DOHH2 (cell line): Measurements from ENCODE around the gene PRCP.

Experiments
- H3F3A ChIP-seq: fragments of 200-600 bp; sonication (generic), shearing (Covaris generic); 2 replicates; pipeline ENCODE4 v1.6.0; 2016; ENCODE audit warnings: antibody characterized with exemption, mild to moderate bottlenecking; ENCODE audit not compliant: control insufficient read depth, insufficient read depth
- H3K27ac ChIP-seq: fragments of 200-600 bp; sonication (generic); 2 replicates; pipeline ENCODE4 v1.5.1; 2014; ENCODE audit warnings: low read depth, mild to moderate bottlenecking, low read length, moderate library complexity
- H3K27me3 ChIP-seq: fragments of 200-600 bp; sonication (generic); 2 replicates; pipeline ENCODE4 v1.6.1; 2014; ENCODE audit warnings: mild to moderate bottlenecking, low read length, mixed read lengths; ENCODE audit not compliant: control insufficient read depth
- H3K36me3 ChIP-seq: fragments of 200-600 bp; sonication (generic); 2 replicates; pipeline ENCODE4 v1.6.1; 2014; ENCODE audit warnings: mild to moderate bottlenecking, low read length, moderate library complexity, mixed read lengths; ENCODE audit not compliant: control insufficient read depth
- H3K4me1 ChIP-seq: fragments of 200-600 bp; sonication (generic); 2 replicates; pipeline ENCODE4 v1.6.1; 2014; ENCODE audit warnings: mild to moderate bottlenecking, low read length, mixed read lengths; ENCODE audit not compliant: control insufficient read depth
- H3K4me2 ChIP-seq: fragments of 200-600 bp; sonication (generic); 2 replicates; pipeline ENCODE4 v1.6.0; 2014; ENCODE audit warnings: mild to moderate bottlenecking, low read length, moderate library complexity
- H3K4me3 ChIP-seq: fragments of 200-600 bp; sonication (generic); 2 replicates; pipeline ENCODE4 v1.5.1; 2014; ENCODE audit warnings: mild to moderate bottlenecking, low read length, mixed read lengths
- H3K79me2 ChIP-seq: fragments of 200-600 bp; sonication (generic); 2 replicates; pipeline ENCODE4 v1.6.1; 2014; ENCODE audit warnings: mild to moderate bottlenecking, low read length, mixed read lengths; ENCODE audit not compliant: control insufficient read depth
- H3K9me2 ChIP-seq: fragments of 200-600 bp; sonication (generic); replicated peaks from 2 replicates; pipeline ENCODE4 v1.6.1; 2014; ENCODE audit warnings: mild to moderate bottlenecking, low read length, mixed read lengths; ENCODE audit not compliant: control insufficient read depth
- H3K9me3 ChIP-seq: fragments of 200-600 bp; sonication (generic); 2 replicates; pipeline ENCODE4 v1.6.1; 2014; ENCODE audit warnings: antibody characterized with exemption, low read length, mixed read lengths; ENCODE audit not compliant: control insufficient read depth, insufficient read depth
- H4K20me1 ChIP-seq: fragments of 200-600 bp; sonication (generic); 2 replicates; pipeline ENCODE4 v1.6.0; 2014; ENCODE audit warnings: low read depth, mild to moderate bottlenecking, antibody characterized with exemption, low read length, moderate library complexity; ENCODE audit not compliant: control insufficient read depth, insufficient read depth
- CTCF ChIP-seq: fragments of 200-600 bp; sonication (generic); IDR thresholded peaks from one replicate; pipeline ENCODE4 v1.5.1; 2014; ENCODE audit warnings: antibody characterized with exemption, mild to moderate bottlenecking, low read depth, low read length; ENCODE audit not compliant: poor library complexity, severe bottlenecking
- EZH2phosphoT487 ChIP-seq: fragments of 200-600 bp; sonication (generic); IDR thresholded peaks from 2 replicates; pipeline ENCODE4 v1.6.1; 2017; ENCODE audit warnings: borderline replicate concordance, mild to moderate bottlenecking, antibody characterized with exemption, low read length, moderate library complexity, mixed read lengths

The PRCP gene

GRCh38 chr11:82865841-82866240 lies 34.4 kb downstream of the PRCP start:
- no peaks in the 10 kb centered on the region for H3K9me3 ChIP-seq
- H4K20me1 ChIP-seq = peaks cover 4% of the 10 kb centered on the region; the same call in 1 of the 2 replicates
- H3K9me2 ChIP-seq = no peaks in the 10 kb centered on the region
- H3K27me3 ChIP-seq = no peaks in the 10 kb centered on the region
- no peaks in the 10 kb centered on the region for H3F3A ChIP-seq
- H3K4me1 ChIP-seq = peaks cover 7% of the 10 kb centered on the region
- no peak for TF ChIP-seq CTCF
- no peak for TF ChIP-seq EZH2phosphoT487
- H3K4me2 ChIP-seq = no peak overlapping the region
- H3K79me2 ChIP-seq = no peaks in the 10 kb centered on the region
- no peak overlapping the region for H3K27ac ChIP-seq
- H3K4me3 ChIP-seq = no peak overlapping the region
- no peaks in the 10 kb centered on the region for H3K36me3 ChIP-seq

GRCh38 chr11:82864268-82864667 lies 36.0 kb downstream of the PRCP start:
- H3K9me3 ChIP-seq = no peaks in the 10 kb centered on the region
- peaks cover 7% of the 10 kb centered on the region for H3K4me1 ChIP-seq
- H3K27me3 ChIP-seq = no peaks in the 10 kb centered on the region
- H3K36me3 ChIP-seq = no peaks in the 10 kb centered on the region
- no peak overlapping the region for H3K27ac ChIP-seq
- H3K4me2 ChIP-seq = no peak overlapping the region
- TF ChIP-seq CTCF = peak; percentile 70
- no peak for TF ChIP-seq EZH2phosphoT487
- H3K79me2 ChIP-seq = no peaks in the 10 kb centered on the region
- no peak overlapping the region for H3K4me3 ChIP-seq
- peaks cover 4% of the 10 kb centered on the region; the same call in 1 of the 2 replicates for H4K20me1 ChIP-seq
- H3K9me2 ChIP-seq = no peaks in the 10 kb centered on the region
- H3F3A ChIP-seq = peaks cover 3% of the 10 kb centered on the region; the same call in 1 of the 2 replicates

GRCh38 chr11:82863209-82863608 lies 37.0 kb downstream of the PRCP start:
- no peaks in the 10 kb centered on the region for H3K27me3 ChIP-seq
- TF ChIP-seq CTCF (no peak), EZH2phosphoT487 (no peak)
- H3K9me3 ChIP-seq = no peaks in the 10 kb centered on the region
- no peaks in the 10 kb centered on the region for H3K36me3 ChIP-seq
- no peaks in the 10 kb centered on the region for H3K79me2 ChIP-seq
- no peak overlapping the region for H3K4me3 ChIP-seq
- H3K4me2 ChIP-seq = no peak overlapping the region
- H3K9me2 ChIP-seq = no peaks in the 10 kb centered on the region
- H3F3A ChIP-seq = peaks cover 4% of the 10 kb centered on the region; the same call in 1 of the 2 replicates
- peaks cover 7% of the 10 kb centered on the region for H3K4me1 ChIP-seq
- H3K27ac ChIP-seq = no peak overlapping the region
- peaks cover 4% of the 10 kb centered on the region; the same call in 1 of the 2 replicates for H4K20me1 ChIP-seq

- Histone ChIP-seq H3K4me2 (no peak overlapping the region), H3K36me3 (no peaks in the 10 kb centered on the region)
Observed at GRCh38 chr11:82862379-82862778, 37.9 kb downstream of the PRCP start.

More at GRCh38 chr11:82862379-82862778, 37.9 kb downstream of the PRCP start:
- H4K20me1 ChIP-seq = peaks cover 4% of the 10 kb centered on the region; the same call in 1 of the 2 replicates
- no peaks in the 10 kb centered on the region for H3K9me3 ChIP-seq
- H3K79me2 ChIP-seq = no peaks in the 10 kb centered on the region
- H3K27me3 ChIP-seq = no peaks in the 10 kb centered on the region
- peaks cover 3% of the 10 kb centered on the region for H3K4me1 ChIP-seq
- TF ChIP-seq EZH2phosphoT487 (no peak), CTCF (no peak)
- no peak overlapping the region for H3K4me3 ChIP-seq
- no peaks in the 10 kb centered on the region for H3K9me2 ChIP-seq
- no peak overlapping the region for H3K27ac ChIP-seq
- H3F3A ChIP-seq = peaks cover 4% of the 10 kb centered on the region; the same call in 1 of the 2 replicates
